HCT116 (cell line): ENCODE measurements around the gene TENM4. TPM values are rescaled to one million over a fixed set of nuclear protein-coding genes. Genes with fewer than 3 reads are reported as not detected.

ENCODE experiments used
- ATAC-seq: fragments of 200-7000 bp; cut with Tn5 transposase; 2 replicates; pipeline ENCODE4 v1.9.1; 2020; ENCODE audit warnings: mild to moderate bottlenecking, moderate library complexity
- BruUV-seq: library from RNA; stranded (reverse); fragments of 400-500 nt; replicated peaks from 2 replicates; lab custom pipeline; 2021; lab: Mats Ljungman, UMichigan
- CTCF ChIA-PET: fragments of 300-600 bp; sonication (Branson Sonifier 250); formaldehyde crosslinking; loops from one replicate; lab custom pipeline; 2021; ENCODE audit warnings: antibody characterized with exemption; lab: Charles Lee
- POLR2A ChIA-PET: fragments of 300-600, 350-600 bp; sonication (Branson Sonifier 250); formaldehyde crosslinking; loops from one replicate; lab custom pipeline; 2021; ENCODE audit warnings: antibody characterized with exemption; lab: Charles Lee
- RAD21 ChIA-PET, 2 experiments: fragments of 300-600 bp; sonication (Branson Sonifier 250); formaldehyde crosslinking; loops; one replicate each; lab custom pipeline; 2023; ENCODE audit warnings: low total read pairs in 2 of 2; ENCODE audit not compliant: uncharacterized antibody in 2 of 2, unreplicated experiment in 2 of 2, low non-redundant PET in 1 of 2; lab: Charles Lee
- DNase-seq: peaks from one replicate; pipeline ENCODE4 v3.0.0-alpha.2; 2010; ENCODE audit warnings: low read depth, low spot score
- H2AFZ ChIP-seq: fragments of 200-600 bp; shearing (Covaris generic), sonication (generic); 2 replicates; pipeline ENCODE4 v1.6.1; 2017; ENCODE audit warnings: low read depth, mixed run types, mixed read lengths, antibody characterized with exemption, low read length; ENCODE audit not compliant: poor library complexity, severe bottlenecking
- H3K27ac ChIP-seq: 2 replicates; pipeline ENCODE4 v1.5.1; 2012; ENCODE audit warnings: low read depth, low read length
- H3K27me3 ChIP-seq: fragments of 200-600 bp; sonication (generic); 2 replicates; pipeline ENCODE4 v1.6.1; 2016; ENCODE audit warnings: mixed run types, low read length, mixed read lengths; ENCODE audit not compliant: insufficient read depth
- H3K36me3 ChIP-seq, 2 experiments: fragments of 200-500 bp in 1 of 2; fragments of 200-600 bp in 1 of 2; sonication (Bioruptor generic) in 1 of 2; sonication (generic) in 1 of 2; 2 replicates each; pipeline versions ENCODE4 v1.5.1 to v1.6.1; 2014 to 2016; ENCODE audit warnings: low read length in 2 of 2, inconsistent platforms in 1 of 2, mixed read lengths in 1 of 2, mixed run types in 1 of 2; ENCODE audit not compliant: insufficient read depth in 2 of 2, control insufficient read depth in 1 of 2
- H3K4me1 ChIP-seq, 2 experiments: fragments of 200-600 bp in 1 of 2; sonication (generic) in 1 of 2; 2 replicates each; pipeline versions ENCODE4 v1.5.1 to v1.6.1; 2012 to 2017; ENCODE audit warnings: low read length in 2 of 2, inconsistent platforms in 1 of 2, mild to moderate bottlenecking in 1 of 2, mixed read lengths in 1 of 2, mixed run types in 1 of 2, moderate library complexity in 1 of 2; ENCODE audit not compliant: insufficient read depth in 2 of 2, control insufficient read depth in 1 of 2
- H3K4me2 ChIP-seq: fragments of 200-600 bp; sonication (generic); 2 replicates; pipeline ENCODE4 v1.6.1; 2017; ENCODE audit warnings: mixed run types, low read length, mixed read lengths
- H3K4me3 ChIP-seq, 2 experiments: fragments of 200-600 bp in 1 of 2; sonication (generic) in 1 of 2; replicated peaks in 1 of 2; 2 replicates each; pipeline ENCODE4 v1.5.1; 2011 to 2016; ENCODE audit warnings: low read length in 2 of 2, control low read depth in 1 of 2, low read depth in 1 of 2, mild to moderate bottlenecking in 1 of 2, mixed read lengths in 1 of 2, mixed run types in 1 of 2
- H3K79me2 ChIP-seq: fragments of 200-600 bp; sonication (generic); 2 replicates; pipeline ENCODE4 v1.6.1; 2017; ENCODE audit warnings: mild to moderate bottlenecking, mixed run types, low read length, moderate library complexity, mixed read lengths; ENCODE audit not compliant: insufficient read depth
- H3K9ac ChIP-seq: fragments of 200-600 bp; sonication (generic); 2 replicates; pipeline ENCODE4 v1.6.1; 2016; ENCODE audit warnings: low read length, mixed read lengths
- H3K9me2 ChIP-seq: fragments of 200-600 bp; sonication (generic), shearing (Covaris generic); 2 replicates; pipeline ENCODE4 v1.6.1; 2017; ENCODE audit warnings: mixed run types, mild to moderate bottlenecking, moderate library complexity; ENCODE audit not compliant: insufficient read depth
- H3K9me3 ChIP-seq, 2 experiments: fragments of 200-500 bp in 1 of 2; fragments of 200-600 bp in 1 of 2; sonication (Bioruptor generic) in 1 of 2; sonication (generic) in 1 of 2; 2 replicates each; pipeline ENCODE4 v1.6.1; 2014 to 2017; ENCODE audit warnings: low read length in 2 of 2, mixed read lengths in 2 of 2, inconsistent platforms in 1 of 2, low read depth in 1 of 2, mild to moderate bottlenecking in 1 of 2, mixed run types in 1 of 2, moderate library complexity in 1 of 2; ENCODE audit not compliant: control insufficient read depth in 1 of 2, insufficient read depth in 1 of 2
- H4K20me1 ChIP-seq: fragments of 200-600 bp; sonication (generic), shearing (Covaris generic); 2 replicates; pipeline ENCODE4 v1.6.1; 2017; ENCODE audit warnings: mixed run types, mild to moderate bottlenecking, moderate library complexity; ENCODE audit not compliant: insufficient read depth
- ATF3 ChIP-seq: IDR thresholded peaks from 2 replicates; pipeline ENCODE4 v1.6.1; 2012
- CBX3 ChIP-seq: IDR thresholded peaks from 2 replicates; pipeline ENCODE4 v1.6.1; 2012; ENCODE audit warnings: low read depth
- CEBPB ChIP-seq: IDR thresholded peaks from 2 replicates; pipeline ENCODE4 v1.6.1; 2012; ENCODE audit warnings: low read depth
- CTCF ChIP-seq, 3 experiments: fragments of 200-600 bp in 1 of 3; sonication (generic) in 1 of 3; IDR thresholded peaks in 2 of 3; conservative IDR thresholded peaks in 1 of 3; 2 replicates each; pipeline ENCODE4 v1.5.1; 2012 to 2017; ENCODE audit warnings: low read depth in 2 of 3, low read length in 2 of 3, antibody characterized with exemption in 1 of 3, borderline replicate concordance in 1 of 3, control low read depth in 1 of 3, mild to moderate bottlenecking in 1 of 3, mixed read lengths in 1 of 3, mixed run types in 1 of 3, moderate library complexity in 1 of 3; ENCODE audit not compliant: insufficient read depth in 1 of 3
- ELF1 ChIP-seq: IDR thresholded peaks from 2 replicates; pipeline ENCODE4 v1.6.1; 2012; ENCODE audit warnings: low read depth, borderline replicate concordance
- JUND ChIP-seq: IDR thresholded peaks from 2 replicates; pipeline ENCODE4 v1.6.1; 2012
- POLR2A ChIP-seq: IDR thresholded peaks from 2 replicates; pipeline ENCODE4 v1.7.0; 2011; ENCODE audit warnings: borderline replicate concordance; ENCODE audit not compliant: insufficient read depth, insufficient read length; ENCODE audit errors: extremely low read depth
- RAD21 ChIP-seq: IDR thresholded peaks from 2 replicates; pipeline ENCODE4 v1.6.1; 2012; ENCODE audit warnings: low read depth, mild to moderate bottlenecking
- REST ChIP-seq: IDR thresholded peaks from 2 replicates; pipeline ENCODE4 v1.6.1; 2012; ENCODE audit warnings: low read depth
- SRF ChIP-seq: IDR thresholded peaks from 2 replicates; pipeline ENCODE4 v1.6.1; 2012; ENCODE audit warnings: low read depth
- TCF7L2 ChIP-seq: IDR thresholded peaks from 2 replicates; pipeline ENCODE4 v1.7.0; 2011; ENCODE audit warnings: borderline replicate concordance, inconsistent platforms; ENCODE audit not compliant: insufficient read depth, insufficient read length; ENCODE audit errors: extremely low read depth
- YY1 ChIP-seq: IDR thresholded peaks from 2 replicates; pipeline ENCODE4 v1.6.1; 2011; ENCODE audit warnings: low read length, low read depth, moderate library complexity, mild to moderate bottlenecking; ENCODE audit not compliant: insufficient replicate concordance; ENCODE audit errors: extremely low read depth
- ZNF274 ChIP-seq: fragments of 200-500 bp; sonication (Bioruptor generic); IDR thresholded peaks from 2 replicates; pipeline ENCODE4 v1.6.1; 2014; ENCODE audit warnings: mild to moderate bottlenecking, low read depth, low read length, inconsistent platforms
- intact Hi-C: fragments of 100-400 bp; cut with micrococcal nuclease; formaldehyde crosslinking; loops from 2 replicates; pipeline ENCODE4 v1.10.0; 2022
- total RNA-seq: library from RNA; stranded (reverse); gene quantifications from one replicate; pipeline ENCODE4 v1.2.1, GENCODE V29; 2021; ENCODE audit not compliant: unreplicated experiment

Gene TENM4
- total RNA-seq, 1 experiment from 2014 or later = 0.05 TPM

- Histone ChIP-seq H3K4me2 (no peak overlapping the region), H3K27ac (no peak overlapping the region), H3K27me3 (peaks cover 10% of the 10 kb centered on the region; the same call in 1 of the 2 replicates), H3K9me2 (no peaks in the 10 kb centered on the region), H3K36me3 (no peaks in the 10 kb centered on the region), H4K20me1 (no peaks in the 10 kb centered on the region), H3K9ac (no peak overlapping the region), H3K79me2 (no peaks in the 10 kb centered on the region), H2AFZ (no peak overlapping the region), H3K9me3 (no peaks in the 10 kb centered on the region), H3K4me3 (no peak overlapping the region), H3K4me1 (no peaks in the 10 kb centered on the region)
- CTCF ChIA-PET = no interaction called here
- TF ChIP-seq RAD21 (no peak), ATF3 (no peak), ZNF274 (no peak), REST (no peak), CEBPB (no peak), TCF7L2 (no peak), ELF1 (no peak), SRF (no peak), CTCF (IDR thresholded peaks at IDR 0.05 in 2 of 3, conservative IDR thresholded peaks at IDR 0.05 in 1 of 3; ENCODE audit: borderline replicate concordance in 1 of 3, insufficient read depth in 1 of 3, low read depth in 2 of 3, low read length in 2 of 3) (no peak), POLR2A (no peak), JUND (no peak), YY1 (no peak), CBX3 (no peak)
- RAD21 ChIA-PET = no interaction called here
- intact Hi-C loops = no loop called here
- POLR2A ChIA-PET = no interaction called here
- BruUV-seq = no TSS peak
- ATAC-seq (no peak), DNase-seq (no peak)
These were observed 47.3 kb downstream of the TENM4 start for GRCh38 chr11:79393362-79394043.
